H1 (cell line): ENCODE measurements around the gene CHEK2. TPM values are rescaled to one million over a fixed set of nuclear protein-coding genes. Genes with fewer than 3 reads are reported as not detected.

Experiments
- CTCF ChIA-PET: fragments of 300-600 bp; sonication (Branson Sonifier 250); formaldehyde crosslinking; loops from one replicate; lab custom pipeline; 2021; ENCODE audit not compliant: partially characterized antibody; lab: Charles Lee
- POLR2A ChIA-PET: fragments of 300-600 bp; sonication (Branson Sonifier 250); formaldehyde crosslinking; loops from one replicate; lab custom pipeline; 2021; ENCODE audit warnings: inconsistent platforms; ENCODE audit not compliant: partially characterized antibody; lab: Charles Lee
- DNase-seq, 2 experiments: peaks; one replicate each; pipeline versions ENCODE4 v3.0.0 to v3.0.0-alpha.2; 2010 to 2022; ENCODE audit warnings: low spot score in 2 of 2, low read depth in 1 of 2, mixed read lengths in 1 of 2
- FAIRE-seq: peaks from 2 replicates; lab custom pipeline; 2011; peaks lifted over from hg19 to GRCh38; lab: Jason Lieb, UNC
- H2AFZ ChIP-seq: 2 replicates; pipeline ENCODE4 v1.8.1; 2012; ENCODE audit warnings: low read length, inconsistent platforms
- H2AK5ac ChIP-seq: 2 replicates; pipeline ENCODE4 v1.6.1; 2013; ENCODE audit warnings: low read depth, low read length
- H2BK120ac ChIP-seq: replicated peaks from 2 replicates; pipeline ENCODE3; 2013; ENCODE audit warnings: low read depth, low read length, inconsistent platforms
- H2BK12ac ChIP-seq: 2 replicates; pipeline ENCODE4 v1.6.1; 2013; ENCODE audit warnings: low read depth, low read length
- H2BK15ac ChIP-seq: 2 replicates; pipeline ENCODE4 v1.6.1; 2013; ENCODE audit warnings: low read length
- H2BK20ac ChIP-seq: 2 replicates; pipeline ENCODE4 v1.6.1; 2013; ENCODE audit warnings: low read length
- H2BK5ac ChIP-seq: 2 replicates; pipeline ENCODE4 v1.6.1; 2013; ENCODE audit warnings: low read depth, low read length
- H3K14ac ChIP-seq: 2 replicates; pipeline ENCODE4 v1.6.1; 2013; ENCODE audit warnings: inconsistent platforms; ENCODE audit not compliant: insufficient read length
- H3K18ac ChIP-seq: 2 replicates; pipeline ENCODE4 v1.6.1; 2013; ENCODE audit warnings: low read length; ENCODE audit errors: extremely low read depth
- H3K23ac ChIP-seq: 2 replicates; pipeline ENCODE4 v1.6.1; 2013; ENCODE audit warnings: inconsistent platforms; ENCODE audit not compliant: insufficient read length
- H3K23me2 ChIP-seq: 2 replicates; pipeline ENCODE4 v1.6.1; 2013; ENCODE audit warnings: low read depth, low read length
- H3K27ac ChIP-seq: 2 replicates; pipeline ENCODE4 v1.6.1; 2011; ENCODE audit warnings: low read depth, low read length, inconsistent platforms
- H3K27me3 ChIP-seq, 4 experiments: replicated peaks in 1 of 4; 1 replicate in 1 of 4; 2 replicates in 3 of 4; pipeline versions ENCODE4 v1.6.1 to v1.8.1; 2011 to 2013; ENCODE audit warnings: low read length in 3 of 4, mild to moderate bottlenecking in 3 of 4, inconsistent platforms in 2 of 4, mixed read lengths in 2 of 4, moderate library complexity in 1 of 4; ENCODE audit not compliant: control insufficient read depth in 3 of 4, insufficient read depth in 3 of 4; ENCODE audit errors: extremely low read depth in 1 of 4
- H3K36me3 ChIP-seq, 4 experiments: 2 replicates each; pipeline versions ENCODE4 v1.6.1 to v1.8.1; 2011 to 2013; ENCODE audit warnings: mild to moderate bottlenecking in 4 of 4, low read length in 3 of 4, moderate library complexity in 2 of 4, control low read depth in 1 of 4, inconsistent platforms in 1 of 4; ENCODE audit not compliant: insufficient read depth in 4 of 4, control insufficient read depth in 2 of 4
- H3K4ac ChIP-seq: replicated peaks from 2 replicates; pipeline ENCODE3; 2013; ENCODE audit warnings: low read length, low read depth, mixed read lengths, inconsistent platforms; ENCODE audit not compliant: insufficient read length
- H3K4me1 ChIP-seq, 4 experiments: replicated peaks in 1 of 4; 1 replicate in 1 of 4; 2 replicates in 3 of 4; pipeline versions ENCODE4 v1.6.1 to v1.8.1; 2011 to 2013; ENCODE audit warnings: low read length in 3 of 4, inconsistent platforms in 2 of 4, mixed read lengths in 1 of 4; ENCODE audit not compliant: insufficient read depth in 4 of 4, control insufficient read depth in 3 of 4
- H3K4me2 ChIP-seq, 2 experiments: 2 replicates each; pipeline versions ENCODE4 v1.6.1 to v1.8.1; 2011 to 2013; ENCODE audit warnings: low read depth in 2 of 2, low read length in 2 of 2, control low read depth in 1 of 2, inconsistent platforms in 1 of 2, mild to moderate bottlenecking in 1 of 2; ENCODE audit not compliant: insufficient read depth in 1 of 2
- H3K4me3 ChIP-seq, 4 experiments: fragments of 200-600, 300-600 bp in 1 of 4; sonication (generic), shearing (Covaris generic), sonication (Bioruptor Twin) in 1 of 4; 2 replicates each; pipeline versions ENCODE4 v1.5.1 to v1.8.1; 2011 to 2016; ENCODE audit warnings: low read length in 4 of 4, low read depth in 3 of 4, control low read depth in 2 of 4, inconsistent platforms in 2 of 4, mild to moderate bottlenecking in 2 of 4, mixed read lengths in 1 of 4, moderate library complexity in 1 of 4; ENCODE audit not compliant: insufficient read depth in 2 of 4; ENCODE audit errors: extremely low read depth in 1 of 4
- H3K56ac ChIP-seq: replicated peaks from 2 replicates; pipeline ENCODE3; 2013; ENCODE audit warnings: low read depth, mild to moderate bottlenecking, mixed read lengths, low read length, inconsistent platforms; ENCODE audit not compliant: insufficient read length
- H3K79me1 ChIP-seq: 2 replicates; pipeline ENCODE4 v1.6.1; 2013; ENCODE audit warnings: low read depth, low read length, control low read depth
- H3K79me2 ChIP-seq, 2 experiments: 2 replicates each; pipeline versions ENCODE4 v1.6.1 to v1.8.1; 2012 to 2013; ENCODE audit warnings: low read length in 2 of 2, mild to moderate bottlenecking in 2 of 2, inconsistent platforms in 1 of 2; ENCODE audit not compliant: insufficient read depth in 2 of 2, control insufficient read depth in 1 of 2
- H3K9ac ChIP-seq, 4 experiments: replicated peaks in 1 of 4; 1 replicate in 1 of 4; 2 replicates in 3 of 4; pipeline versions ENCODE4 v1.6.1 to v1.8.1; 2011 to 2013; ENCODE audit warnings: low read depth in 3 of 4, low read length in 3 of 4, control low read depth in 2 of 4, mild to moderate bottlenecking in 2 of 4, moderate library complexity in 2 of 4, inconsistent platforms in 1 of 4; ENCODE audit errors: extremely low read depth in 1 of 4
- H3K9me3 ChIP-seq, 2 experiments: 2 replicates each; pipeline versions ENCODE4 v1.6.1 to v1.8.1; 2012 to 2013; ENCODE audit warnings: mild to moderate bottlenecking in 2 of 2, moderate library complexity in 2 of 2, control low read depth in 1 of 2, inconsistent platforms in 1 of 2, low read depth in 1 of 2, low read length in 1 of 2, mixed read lengths in 1 of 2; ENCODE audit not compliant: insufficient read depth in 2 of 2
- H4K20me1 ChIP-seq, 2 experiments: replicated peaks in 1 of 2; 2 replicates each; pipeline versions ENCODE3 to v1.8.1; 2011 to 2013; ENCODE audit warnings: inconsistent platforms in 2 of 2, low read length in 2 of 2, mild to moderate bottlenecking in 1 of 2; ENCODE audit not compliant: insufficient read depth in 2 of 2, control insufficient read depth in 1 of 2
- H4K5ac ChIP-seq: 2 replicates; pipeline ENCODE4 v1.6.1; 2013; ENCODE audit warnings: low read length, low read depth, mixed read lengths, inconsistent platforms; ENCODE audit not compliant: insufficient read length
- H4K8ac ChIP-seq: 2 replicates; pipeline ENCODE4 v1.8.0; 2013; ENCODE audit warnings: mild to moderate bottlenecking, moderate library complexity, low read length, inconsistent platforms; ENCODE audit not compliant: insufficient read depth; ENCODE audit errors: extremely low read depth
- H4K91ac ChIP-seq: replicated peaks from 2 replicates; pipeline ENCODE3; 2013; ENCODE audit warnings: low read length, mixed read lengths, inconsistent platforms; ENCODE audit not compliant: insufficient read length
- ATF2 ChIP-seq: IDR thresholded peaks from 2 replicates; pipeline ENCODE4 v1.6.1; 2012; ENCODE audit warnings: low read length, inconsistent platforms
- BACH1 ChIP-seq: IDR thresholded peaks from 2 replicates; pipeline ENCODE4 v1.6.1; 2012; ENCODE audit warnings: low read length, improper control_type of control experiment
- BRCA1 ChIP-seq: IDR thresholded peaks from 2 replicates; pipeline ENCODE4 v1.6.1; 2012; ENCODE audit warnings: low read depth, low read length, improper control_type of control experiment
- CEBPB ChIP-seq: IDR thresholded peaks from 2 replicates; pipeline ENCODE4 v1.6.1; 2012; ENCODE audit warnings: low read depth, low read length
- E2F6 ChIP-seq: IDR thresholded peaks from 2 replicates; pipeline ENCODE4 v1.6.1; 2012; ENCODE audit warnings: inconsistent platforms
- FOSL1 ChIP-seq: IDR thresholded peaks from 2 replicates; pipeline ENCODE4 v1.6.1; 2011; ENCODE audit warnings: mild to moderate bottlenecking, low read depth, low read length, moderate library complexity; ENCODE audit not compliant: insufficient read depth
- JUND ChIP-seq: IDR thresholded peaks from 2 replicates; pipeline ENCODE4 v1.6.1; 2011; ENCODE audit warnings: mild to moderate bottlenecking, improper control_type of control experiment, low read length
- KDM5A ChIP-seq: fragments of 200-600 bp; IDR thresholded peaks from 2 replicates; pipeline ENCODE4 v1.7.1; 2012; ENCODE audit warnings: mild to moderate bottlenecking, low read length, inconsistent platforms, mixed read lengths
- PHF8 ChIP-seq: fragments of 200-600 bp; sonication (generic); conservative IDR thresholded peaks from 2 replicates; pipeline ENCODE4 v1.7.1; 2012; ENCODE audit warnings: low read depth, mild to moderate bottlenecking, inconsistent platforms, low read length, moderate library complexity
- SAP30 ChIP-seq: fragments of 300-600 bp; sonication (generic); IDR thresholded peaks from 2 replicates; pipeline ENCODE4 v1.7.1; 2012; ENCODE audit warnings: low read length, moderate library complexity, mild to moderate bottlenecking, inconsistent platforms; ENCODE audit not compliant: insufficient read depth, insufficient replicate concordance
- SIN3A ChIP-seq, 2 experiments: IDR thresholded peaks in 1 of 2; conservative IDR thresholded peaks in 1 of 2; 2 replicates each; pipeline ENCODE4 v1.6.1; 2011 to 2012; ENCODE audit warnings: low read length in 2 of 2, improper control_type of control experiment in 1 of 2, low read depth in 1 of 2, mild to moderate bottlenecking in 1 of 2
- TAF7 ChIP-seq: optimal IDR thresholded peaks from 2 replicates; pipeline ENCODE3; 2011; ENCODE audit warnings: low read depth, mild to moderate bottlenecking, inconsistent platforms, low read length, moderate library complexity, borderline replicate concordance
- WGBS, 2 experiments: shearing (Covaris generic) in 1 of 2; methylation state at CpG; one replicate each; pipeline versions ENCODE4 v1.1.6 to v1.1.7; 2013 to 2015; ENCODE audit warnings: low lambda C conversion rate in 2 of 2, mixed read lengths in 2 of 2, inconsistent platforms in 1 of 2, low coverage in 1 of 2, missing lambda C conversion rate in 1 of 2; ENCODE audit not compliant: insufficient replicate concordance in 2 of 2, insufficient coverage in 1 of 2, insufficient read length in 1 of 2; ENCODE audit errors: extremely low coverage in 1 of 2, missing lambda C conversion rate in 1 of 2; 5-methylcytosine and 5-hydroxymethylcytosine counted together
- polyA plus RNA-seq, 7 experiments: library from polyadenylated mRNA; depleted of rRNA in 3 of 7; stranded (reverse) in 5 of 7; unstranded in 2 of 7; fragments of >200 nt in 5 of 7; fragments of 200-250 nt in 2 of 7; gene quantifications; 1 replicate in 5 of 7; 2 replicates in 1 of 7; 4 replicates in 1 of 7; pipeline versions ENCODE4 v1.2.1 to v1.2.3, GENCODE V29; 2011 to 2013; ENCODE audit warnings: missing spikeins in 2 of 7, mixed read lengths in 2 of 7
- total RNA-seq: library from RNA; stranded (reverse); fragmentation: NEBNext Ultra II Directional; extraction: Animal tissue kit (Norgen Biotek cat#: 25700); gene quantifications from 2 replicates; pipeline ENCODE4 v1.2.1, GENCODE V29; 2021

The CHEK2 gene
- total and polyA plus RNA-seq, 2 of the 8 experiments (the other 6 are each of a cell fraction or from before 2014, with no cell fraction given): 74.9 to 89.5 TPM

GRCh38 chr22:28674121-28674563 lies 67.5 kb downstream of the CHEK2 start:
- Histone ChIP-seq H3K23ac (no peak overlapping the region), H3K4me2 (no peak overlapping the region), H4K20me1 (no peaks in the 10 kb centered on the region), H3K79me2 (no peaks in the 10 kb centered on the region), H3K27ac (no peak overlapping the region), H2BK12ac (no peak overlapping the region), H3K79me1 (no peaks in the 10 kb centered on the region), H3K9me3 (peaks cover 0 to 6% of the 10 kb centered on the region in 2 experiments; a peak in 1 of 4 replicates), H3K56ac (no peak overlapping the region), H3K14ac (no peak overlapping the region), H4K8ac (no peak overlapping the region), H3K4me1 (no peaks in the 10 kb centered on the region), H2BK120ac (no peak overlapping the region), H2BK20ac (no peak overlapping the region), H3K4ac (no peak overlapping the region), H2AK5ac (no peak overlapping the region), H2BK15ac (no peak overlapping the region), H3K23me2 (peaks cover under 1% of the 10 kb centered on the region; the same call in 1 of the 2 replicates), H4K5ac (no peak overlapping the region), H2BK5ac (no peak overlapping the region), H3K4me3 (no peak overlapping the region), H4K91ac (no peak overlapping the region), H3K36me3 (no peaks in the 10 kb centered on the region), H3K9ac (no peak overlapping the region), H3K27me3 (no peaks in the 10 kb centered on the region), H2AFZ (no peak overlapping the region), H3K18ac (no peak overlapping the region)
- FAIRE-seq (no peak), DNase-seq (no peak)
- ChIA-PET POLR2A (no interaction called here), CTCF (no interaction called here)
- WGBS, 2 experiments: 87% methylated on average over 3 of the region's 3 CpGs; no CpG with 5 or more reads in 1 of the 2 experiments
- TF ChIP-seq JUND (no peak), SAP30 (no peak), SIN3A (conservative IDR thresholded peaks at IDR 0.05 in 1 of 2, IDR thresholded peaks at IDR 0.05 in 1 of 2; ENCODE audit: low read depth in 1 of 2, low read length in 2 of 2) (no peak), ATF2 (no peak), TAF7 (no peak), FOSL1 (no peak), PHF8 (no peak), CEBPB (no peak), KDM5A (no peak), BACH1 (no peak), BRCA1 (no peak), E2F6 (no peak)
